ENCODE data around the gene ZNF644.
"Not testable (repeated sequence)": the region's sequence is repeated elsewhere in the genome, so short reads cannot be mapped to it uniquely, and the experiment has no call there.

Gene ZNF644

DNA sequence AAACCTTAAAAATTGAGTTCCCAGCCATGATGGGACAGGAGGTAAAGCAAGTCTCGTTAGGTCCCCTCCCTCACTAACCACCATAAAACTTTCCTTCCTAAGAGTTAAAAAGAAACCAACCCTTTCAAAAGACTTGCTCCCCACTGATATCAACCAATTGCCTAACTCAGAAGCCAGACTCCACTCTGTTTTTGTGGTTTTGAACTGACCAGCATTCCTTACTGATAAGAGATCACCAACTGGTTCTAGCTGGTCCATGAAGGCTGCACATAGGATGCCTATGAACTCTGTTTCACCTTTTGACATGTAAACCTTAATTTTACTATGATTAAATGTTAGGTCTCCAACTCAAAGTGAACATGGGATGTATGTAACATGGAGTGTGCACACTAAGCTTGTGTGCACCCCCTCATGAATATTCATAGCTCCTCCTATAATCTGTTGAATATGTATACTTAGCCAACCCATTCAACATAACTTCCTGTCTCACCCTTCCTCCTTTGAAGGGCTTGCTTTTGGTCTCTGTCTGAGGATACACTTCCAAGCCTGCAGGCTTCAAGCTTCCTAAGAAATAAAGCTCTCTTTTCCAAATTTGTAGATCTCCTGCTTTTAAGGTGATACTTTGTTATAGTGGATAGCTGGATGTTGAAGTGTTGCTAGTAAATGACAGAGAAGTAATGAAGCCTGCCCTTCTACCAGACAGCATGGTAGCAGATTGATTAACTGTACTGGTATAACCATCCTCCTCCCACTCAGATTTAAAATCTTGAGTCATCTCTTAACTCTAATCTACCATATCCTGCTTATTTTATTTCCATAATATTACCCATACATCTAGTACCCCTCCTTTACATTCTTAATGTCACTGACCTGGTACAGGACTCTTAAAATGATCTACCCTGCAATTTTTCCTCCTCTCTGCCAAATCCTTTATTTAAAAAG, 95.6 kb downstream of the ZNF644 start:
- no peak for DNase-seq

DNA sequence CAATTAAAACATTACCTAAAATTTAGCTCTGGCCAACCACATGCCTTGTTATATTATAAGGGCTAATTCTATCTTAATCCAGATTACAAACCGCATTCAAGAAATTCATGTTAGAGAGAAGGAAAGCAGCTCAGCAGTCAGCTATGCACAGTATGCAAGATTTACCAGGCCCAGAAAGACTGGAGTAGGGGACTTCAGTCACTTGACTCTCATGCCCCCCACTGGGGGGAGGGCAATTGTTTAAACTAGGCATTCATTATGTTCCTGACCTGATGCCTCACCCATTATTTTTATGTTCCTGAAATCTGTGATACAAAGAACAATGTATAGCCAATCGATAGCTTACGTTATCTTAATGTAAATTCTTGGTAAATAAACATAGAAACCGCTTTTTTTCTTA, 96.9 kb downstream of the ZNF644 start:
- no peak for DNase-seq

DNA sequence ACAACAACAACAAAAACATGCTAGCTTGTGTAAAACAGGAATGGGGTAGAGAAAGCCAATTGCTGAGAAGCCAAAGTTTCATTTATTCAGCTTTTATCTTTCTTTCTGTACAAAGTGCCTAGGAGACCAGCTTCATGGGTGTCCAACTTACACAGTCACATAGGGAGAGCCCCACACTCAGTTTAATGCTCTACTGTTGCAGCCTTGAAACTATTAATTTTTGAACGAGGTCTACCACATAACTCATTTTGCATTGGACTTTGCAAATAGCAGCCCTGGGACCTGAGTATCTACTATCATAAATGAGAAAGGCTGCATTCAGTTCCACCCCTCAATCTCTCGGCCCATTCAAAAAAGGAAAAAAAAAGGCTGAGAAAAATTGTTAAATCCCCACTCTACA, 98.8 kb downstream of the ZNF644 start:
- no peak for DNase-seq

DNA sequence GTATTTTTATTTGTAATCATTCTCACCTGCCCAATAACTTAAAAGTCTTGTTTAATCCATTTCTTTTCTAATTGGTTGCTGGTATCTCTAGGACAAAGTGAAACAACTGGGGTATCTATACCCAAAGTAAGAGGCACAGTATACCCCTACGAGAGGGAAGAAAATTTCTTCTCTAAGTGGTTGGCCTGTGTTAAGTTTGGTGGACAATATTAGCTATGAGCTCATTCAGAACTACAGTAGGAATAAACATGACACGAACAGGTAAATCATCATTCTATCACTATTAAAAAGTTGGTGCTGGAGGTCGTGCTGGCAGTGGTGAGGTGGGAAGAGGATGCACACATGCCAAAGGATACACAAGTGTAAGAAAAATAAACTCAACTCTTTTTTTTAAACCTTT, 99.6 kb downstream of the ZNF644 start:
- DNase-seq: no peak

DNA sequence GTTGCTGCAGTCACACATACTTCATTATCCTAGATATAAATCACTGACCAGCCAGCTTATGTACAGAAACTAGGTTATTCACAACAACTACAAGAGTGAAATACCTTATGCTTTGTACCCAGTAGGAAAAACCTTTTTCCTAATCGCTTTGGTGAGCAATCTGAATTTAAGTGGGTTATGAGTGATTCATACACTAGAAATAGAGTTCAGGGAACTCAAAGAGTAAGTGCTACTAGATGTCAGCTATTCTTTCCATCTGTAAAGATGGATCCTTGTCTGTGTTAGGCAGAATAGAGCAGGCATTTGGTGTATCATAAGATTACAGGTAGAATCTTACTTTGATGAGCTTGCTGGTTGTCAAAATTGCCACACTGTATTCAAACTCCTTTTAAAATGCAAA, 101.9 kb downstream of the ZNF644 start:
- no peak for DNase-seq

DNA sequence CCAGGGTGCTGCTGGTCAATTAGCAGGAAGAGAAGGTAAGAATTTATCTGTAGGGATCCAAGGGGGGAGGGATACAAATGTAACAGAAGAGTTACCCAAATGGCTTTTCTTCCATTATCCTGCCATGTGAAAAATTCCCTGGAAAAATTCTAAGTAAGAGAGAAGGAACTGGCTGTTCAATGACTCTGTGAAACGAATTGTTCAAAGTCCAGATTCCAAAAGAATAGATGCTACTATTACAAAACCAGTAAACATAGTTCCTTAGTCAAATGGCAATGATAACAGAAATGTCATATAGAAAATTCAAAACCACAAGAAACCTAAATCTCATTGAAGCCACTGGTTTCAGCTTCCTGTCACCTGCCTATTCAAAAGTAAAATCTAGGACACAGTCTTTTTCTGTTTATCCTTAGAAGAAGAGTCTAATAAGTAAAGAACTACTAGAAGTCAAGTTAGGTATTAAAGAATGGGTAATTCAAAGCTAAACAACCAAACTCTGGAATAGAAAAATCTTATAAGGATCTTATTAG, 102.6 kb downstream of the ZNF644 start:
- DNase-seq: no peak

DNA sequence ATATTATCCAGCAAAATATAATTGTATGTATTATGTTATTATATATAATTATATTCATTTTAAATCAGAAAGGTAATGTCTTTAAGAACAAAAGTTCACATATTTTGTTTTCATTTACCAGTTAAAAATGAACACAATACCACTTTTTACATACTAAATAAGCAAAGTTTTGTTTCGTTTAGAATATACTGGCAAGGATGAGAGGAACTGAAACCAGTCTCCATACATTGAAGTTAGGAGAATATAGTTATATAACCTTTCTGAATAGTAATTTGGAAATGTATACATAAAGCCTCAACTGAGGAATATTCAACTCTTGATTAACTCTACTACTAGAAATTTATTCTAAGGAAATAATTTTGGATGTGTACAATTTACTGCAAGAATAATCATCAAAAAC, 110.5 kb downstream of the ZNF644 start:
- DNase-seq: no peak

DNA sequence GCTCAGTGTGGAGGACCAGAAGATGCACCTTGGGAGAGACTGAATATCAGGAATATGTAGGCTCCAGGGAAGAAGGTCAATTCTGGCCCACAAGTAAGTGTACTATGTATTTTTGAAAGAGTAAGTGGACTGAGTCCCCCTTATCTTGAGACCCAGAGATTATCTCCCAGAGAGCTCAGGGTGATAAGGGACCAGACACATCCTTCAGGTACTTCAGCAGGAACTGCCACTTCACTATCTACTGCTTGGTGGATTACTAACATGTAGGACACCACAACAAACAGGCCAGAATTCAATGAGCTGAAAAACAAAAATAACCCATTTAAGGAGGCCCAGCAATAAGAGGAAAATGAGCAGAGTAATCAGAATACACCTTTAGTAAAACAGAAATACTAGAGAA, 119.2 kb downstream of the ZNF644 start:
- no peak for DNase-seq

DNA sequence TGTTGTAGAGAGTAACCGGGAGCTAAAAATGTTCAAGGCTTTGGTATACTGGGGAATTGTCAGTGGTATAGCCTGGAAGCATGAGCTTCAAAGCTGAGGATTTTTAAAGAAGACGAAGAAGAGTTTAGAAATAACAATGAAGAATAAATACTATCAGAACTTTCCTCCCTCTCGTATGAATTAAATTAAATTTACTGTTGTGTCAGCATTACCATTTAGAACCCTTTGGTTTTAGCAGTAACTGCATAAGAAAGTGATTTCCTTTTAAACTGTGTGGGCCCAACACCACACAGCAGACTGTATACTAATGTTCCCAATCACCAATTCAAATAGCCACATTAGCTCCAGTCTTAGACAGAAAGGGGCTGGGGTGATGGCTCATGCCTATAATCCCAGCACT, 122.6 kb downstream of the ZNF644 start:
- DNase-seq: no peak

DNA sequence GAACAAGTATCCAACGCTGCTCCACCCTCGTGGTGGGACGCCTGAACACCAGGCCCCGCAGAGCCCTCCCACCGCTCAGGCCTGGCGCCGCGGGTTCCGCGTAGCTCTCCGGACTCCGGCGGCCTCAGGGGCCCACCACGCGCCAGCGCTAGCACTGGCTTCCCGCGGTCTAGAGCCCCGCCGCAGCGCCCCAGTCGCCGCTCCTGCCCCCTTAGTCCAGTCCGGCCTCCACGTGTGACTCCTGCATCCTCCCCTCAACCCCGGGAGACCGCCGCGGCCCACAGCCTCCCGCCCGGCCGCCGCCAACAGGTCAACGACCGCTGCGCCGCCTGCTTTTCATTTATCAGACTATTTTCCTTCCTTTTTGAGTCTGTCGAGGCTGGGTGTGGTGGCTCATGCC, 128.2 kb downstream of the ZNF644 start:
- DNase-seq: not testable (repeated sequence)

DNA sequence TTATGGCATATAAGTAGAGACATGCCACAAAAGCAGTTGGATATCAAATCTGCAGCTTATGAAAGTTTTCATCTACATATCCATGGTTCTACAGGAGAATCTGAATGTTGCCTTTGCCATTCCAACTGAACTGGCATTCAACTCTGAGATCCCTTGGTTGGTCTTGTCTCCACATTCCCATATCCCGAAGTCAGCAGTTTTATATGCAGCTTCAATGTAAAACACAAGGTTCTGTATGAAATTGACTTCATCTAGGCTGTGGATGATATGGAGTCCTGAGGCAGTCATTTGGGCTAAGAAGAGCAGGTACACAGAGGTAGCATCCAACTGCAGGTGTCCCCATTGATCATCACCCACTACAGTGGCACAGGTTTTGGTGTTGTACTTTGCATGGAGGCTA, 129.0 kb downstream of the ZNF644 start:
- DNase-seq: not testable (repeated sequence)

DNA sequence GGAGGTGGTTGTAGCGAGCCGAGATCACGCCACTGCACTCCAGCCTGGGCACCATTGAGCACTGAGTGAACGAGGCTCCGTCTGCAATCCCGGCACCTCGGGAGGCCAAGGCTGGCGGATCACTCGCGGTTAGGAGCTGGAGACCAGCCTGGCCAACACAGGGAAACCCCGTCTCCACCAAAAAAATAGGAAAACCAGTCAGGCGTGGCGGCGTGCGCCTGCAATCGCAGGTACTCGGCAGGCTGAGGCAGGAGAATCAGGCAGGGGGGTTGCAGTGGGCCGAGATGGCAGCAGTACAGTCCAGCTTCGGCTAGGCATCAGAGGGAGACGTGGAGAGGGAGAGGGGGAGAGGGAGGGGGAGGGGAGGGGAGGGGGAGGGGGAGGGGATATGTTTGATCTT, 129.6 kb downstream of the ZNF644 start:
- not testable (repeated sequence) for DNase-seq

DNA sequence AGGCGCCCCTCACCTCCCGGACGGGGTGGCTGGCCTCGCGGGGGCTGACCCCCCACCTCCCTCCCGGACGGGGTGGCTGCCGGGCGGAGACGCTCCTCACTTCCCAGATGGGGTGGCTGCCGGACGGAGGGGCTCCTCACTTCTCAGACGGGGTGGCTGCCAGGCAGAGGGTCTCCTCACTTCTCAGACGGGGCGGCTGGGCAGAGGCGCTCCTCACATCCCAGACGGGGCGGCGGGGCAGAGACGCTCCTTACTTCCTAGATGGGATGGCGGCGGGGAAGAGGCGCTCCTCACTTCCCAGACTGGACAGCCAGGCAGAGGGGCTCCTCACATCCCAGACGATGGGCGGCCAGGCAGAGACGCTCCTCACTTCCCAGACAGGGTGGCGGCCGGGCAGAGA, 130.1 kb downstream of the ZNF644 start:
- DNase-seq: not testable (repeated sequence)

DNA sequence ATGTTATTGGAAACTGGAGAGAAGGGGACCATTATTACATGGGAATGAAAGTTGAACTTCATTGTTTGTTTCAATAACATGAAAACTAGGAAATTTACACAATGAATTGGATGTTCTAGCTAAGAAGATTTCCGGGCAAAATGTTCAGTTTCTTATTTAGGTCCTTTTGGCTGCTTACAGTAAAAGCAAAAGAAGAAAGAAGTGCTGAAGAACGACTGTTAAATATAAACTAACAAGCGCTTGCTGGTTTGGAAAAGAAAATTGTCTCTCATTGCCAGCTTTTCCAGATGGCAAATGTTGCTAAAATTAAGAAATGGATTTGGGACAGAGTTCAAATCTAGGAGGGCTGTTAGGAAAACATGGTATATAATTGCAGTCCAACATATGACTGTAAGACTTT, 139.6 kb downstream of the ZNF644 start:
- DNase-seq: no peak

DNA sequence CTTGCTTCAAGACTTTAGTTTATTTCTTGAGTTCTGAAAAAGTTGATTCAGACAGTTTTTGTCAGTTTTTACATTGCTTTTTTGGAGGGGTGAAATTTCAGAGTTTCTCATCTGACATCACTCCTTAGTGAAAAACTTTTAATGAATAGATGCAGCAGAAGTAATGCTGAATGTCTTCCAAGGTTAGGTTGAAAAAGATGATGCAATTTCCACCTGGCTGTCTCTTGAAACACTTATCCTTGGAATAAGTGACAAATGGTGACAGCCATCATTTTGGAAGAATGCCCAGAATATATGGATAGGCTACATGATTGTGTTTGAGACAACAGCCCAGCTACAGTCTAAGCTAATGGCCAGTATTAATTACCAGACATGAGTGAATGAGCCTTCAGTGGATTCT, 140.8 kb downstream of the ZNF644 start:
- no peak for DNase-seq

DNA sequence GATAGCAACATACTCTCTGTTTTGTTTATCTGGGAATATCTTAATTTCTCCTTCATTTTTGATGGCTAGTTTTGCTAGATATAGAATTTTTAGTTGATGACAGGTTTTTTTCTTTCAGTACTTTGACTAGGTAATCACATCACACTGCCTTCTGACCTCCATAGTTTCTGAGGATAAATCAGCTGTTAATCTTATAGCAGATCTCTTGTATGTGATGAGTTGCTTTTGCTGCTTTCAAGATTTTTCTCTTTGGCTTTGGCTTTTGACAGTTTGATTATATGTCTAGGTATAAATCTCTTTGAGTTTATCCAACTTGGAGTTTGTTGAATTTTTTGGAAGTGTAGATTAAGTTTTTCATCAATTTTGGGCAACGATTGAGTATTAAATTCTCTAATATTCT, 142.6 kb downstream of the ZNF644 start:
- DNase-seq: no peak

DNA sequence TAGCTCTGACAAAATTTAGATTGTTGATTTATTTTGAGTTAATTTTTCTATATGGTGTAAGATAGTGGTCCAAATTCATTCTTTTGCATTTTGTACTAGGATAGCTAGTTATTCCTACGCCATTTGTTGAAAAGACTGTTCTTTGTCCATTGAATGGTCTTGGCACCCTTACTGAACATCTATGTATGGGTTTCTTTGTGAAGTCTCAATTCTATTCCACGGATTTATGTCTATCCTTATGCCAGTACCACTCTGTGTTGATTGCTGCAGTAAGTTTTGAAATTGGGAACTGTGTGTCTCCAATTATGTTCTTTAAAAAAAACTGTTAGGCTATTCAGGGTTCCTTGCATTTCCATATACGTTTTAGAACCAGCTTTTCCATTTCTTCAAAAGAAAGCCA, 145.7 kb downstream of the ZNF644 start:
- DNase-seq: no peak
